HepG2 (cell line): ENCODE measurements around the gene FAM163A.

Experiments
- MXD4 ChIP-seq: IDR thresholded peaks from 2 replicates; pipeline ENCODE4 v1.6.1; 2016; ENCODE audit warnings: mild to moderate bottlenecking, missing biosample characterization, missing genetic modification reagents
- RFX1 ChIP-seq: fragments of 450-650 bp; IDR thresholded peaks from 2 replicates; pipeline ENCODE4 v1.6.1; 2017

- TF ChIP-seq MXD4 (CRISPR knock-in tag) (no peak), RFX1 (no peak)
These were observed 5.7 kb downstream of the FAM163A start for GRCh38 chr1:179748772-179749171.
